SK-N-MC (cell line): ENCODE results near the gene TTLL11.

Source experiments
- DNase-seq: peaks from one replicate; pipeline ENCODE4 v3.0.0-alpha.2; 2011; ENCODE audit warnings: low read depth, low spot score
- H3K27ac ChIP-seq: fragments of 200-600 bp; sonication (generic); 2 replicates; pipeline ENCODE4 v1.5.1; 2016; ENCODE audit warnings: mixed run types
- H3K36me3 ChIP-seq: fragments of 200-600 bp; sonication (generic); 2 replicates; pipeline ENCODE4 v1.6.1; 2017; ENCODE audit warnings: antibody characterized with exemption, low read length, mixed read lengths; ENCODE audit not compliant: insufficient read depth
- H3K4me3 ChIP-seq: fragments of 200-600 bp; sonication (generic); 2 replicates; pipeline ENCODE4 v1.5.1; 2016
- H3K9ac ChIP-seq: fragments of 200-600 bp; sonication (generic); 2 replicates; pipeline ENCODE4 v1.8.0; 2017; ENCODE audit warnings: mixed run types, mixed read lengths; ENCODE audit not compliant: insufficient read length
- H3K9me3 ChIP-seq: fragments of 200-600 bp; sonication (generic); 2 replicates; pipeline ENCODE4 v1.6.1; 2017; ENCODE audit warnings: low read depth, mild to moderate bottlenecking, antibody characterized with exemption, low read length, moderate library complexity, mixed read lengths
- EZH2 ChIP-seq: fragments of 200-600 bp; sonication (generic); IDR thresholded peaks from one replicate; pipeline ENCODE4 v1.6.1; 2017; ENCODE audit warnings: antibody characterized with exemption
- FOXP2 ChIP-seq: optimal IDR thresholded peaks from 2 replicates; pipeline ENCODE3; 2011; ENCODE audit warnings: mild to moderate bottlenecking, moderate library complexity; ENCODE audit not compliant: insufficient read depth; ENCODE audit errors: extremely low read length, control extremely low read depth
- POLR2AphosphoS5 ChIP-seq: IDR thresholded peaks from 2 replicates; pipeline ENCODE4 v1.6.1; 2012; ENCODE audit warnings: mild to moderate bottlenecking, low read depth, low read length, borderline replicate concordance

TTLL11 gene

DNA sequence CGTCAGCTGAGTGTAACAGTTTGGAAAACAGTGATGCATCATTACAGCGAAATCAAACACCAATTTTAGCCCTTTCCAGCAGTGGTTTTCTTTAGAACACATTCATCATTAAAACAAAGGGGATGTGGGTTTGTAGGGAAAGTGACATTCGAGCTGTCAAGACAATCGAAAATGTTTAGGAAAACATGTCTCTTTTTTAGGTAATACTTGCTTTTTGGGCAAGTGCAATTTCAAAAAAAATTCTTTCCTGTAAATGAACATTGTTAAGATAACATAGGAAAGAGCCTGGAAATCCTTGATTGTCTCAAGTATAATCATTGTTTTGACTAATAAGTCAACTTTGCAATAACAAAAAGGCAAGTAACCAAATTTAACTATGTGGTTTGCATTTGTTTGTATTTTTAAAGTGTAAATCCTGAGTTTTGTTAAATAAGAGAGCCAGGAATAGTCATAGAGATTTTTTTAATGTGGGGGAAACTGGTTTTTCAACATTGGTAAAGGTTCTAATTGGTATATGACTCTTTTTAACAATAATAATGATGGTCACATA lies 182.5 kb downstream of the TTLL11 start:
- no peak for TF ChIP-seq POLR2AphosphoS5
- no peak for TF ChIP-seq EZH2
- TF ChIP-seq FOXP2 = no peak
- H3K27ac ChIP-seq = no peak overlapping the region

DNA sequence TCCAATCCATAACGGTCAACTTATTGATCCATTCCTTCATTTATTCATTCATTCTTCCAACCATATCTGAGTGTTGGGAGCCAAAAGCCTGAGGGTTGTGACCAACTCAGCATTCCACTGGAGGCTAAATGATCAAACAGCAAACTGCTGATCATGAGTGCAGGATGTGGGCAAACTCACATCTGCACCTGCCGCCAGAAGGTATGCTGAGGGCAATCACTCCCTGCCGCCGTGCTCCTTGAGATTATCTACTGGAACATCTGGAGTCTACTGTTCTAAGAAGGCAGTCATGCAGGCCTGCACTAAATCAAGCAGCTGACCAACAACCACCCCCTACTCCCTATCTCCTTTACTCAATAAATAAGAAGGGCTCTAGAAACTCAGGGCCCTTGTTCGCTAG lies 184.0 kb downstream of the TTLL11 start:
- H3K9ac ChIP-seq = no peak overlapping the region
- H3K4me3 ChIP-seq = no peak overlapping the region
- no peak for TF ChIP-seq FOXP2
- no peak for TF ChIP-seq EZH2
- no peak for TF ChIP-seq POLR2AphosphoS5
- H3K27ac ChIP-seq = no peak overlapping the region
- DNase-seq = no peak
- H3K9me3 ChIP-seq = no peaks in the 10 kb centered on the region
- no peaks in the 10 kb centered on the region for H3K36me3 ChIP-seq

More for the DNA sequence above, 182.5 kb downstream of the TTLL11 start:
- Histone ChIP-seq H3K9ac (no peak overlapping the region), H3K36me3 (no peaks in the 10 kb centered on the region), H3K9me3 (no peaks in the 10 kb centered on the region), H3K4me3 (no peak overlapping the region)
- no peak for DNase-seq

DNA sequence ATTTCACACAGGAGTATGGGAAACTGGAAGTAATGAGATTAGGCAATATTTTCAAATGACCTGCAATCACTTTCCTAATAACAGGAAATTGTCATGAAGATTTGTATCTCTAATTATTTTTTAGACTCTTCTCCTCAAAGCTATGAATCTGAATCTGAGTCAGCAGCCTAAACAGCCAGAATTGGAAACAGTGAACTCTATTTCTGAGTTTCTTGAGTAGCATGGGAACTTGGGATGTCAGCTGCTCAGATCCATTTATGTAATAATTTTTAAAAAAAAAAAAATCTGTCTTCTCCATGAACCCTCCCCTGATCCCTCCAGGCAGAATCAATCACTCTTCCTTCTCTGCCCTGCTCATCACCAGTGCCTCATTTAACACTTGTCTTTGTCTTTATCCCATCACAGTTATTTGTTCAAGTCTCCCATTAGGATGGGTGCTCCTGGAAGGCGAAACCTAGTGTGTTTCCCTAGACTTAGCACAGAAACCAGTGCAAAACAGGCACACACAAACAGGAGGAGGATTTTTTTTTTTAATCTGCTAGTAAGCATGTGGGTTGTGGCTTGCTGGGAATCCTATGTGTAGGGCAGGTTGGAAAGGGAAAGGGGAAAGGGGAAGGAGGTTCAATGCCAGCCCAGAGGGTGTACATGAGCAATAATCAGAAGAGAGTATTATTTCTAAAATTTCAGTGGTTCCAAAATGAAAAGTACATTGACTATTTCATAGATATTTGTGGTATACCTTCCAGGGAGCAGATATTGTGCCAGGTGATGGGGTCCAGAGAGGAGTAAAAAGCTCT lies 186.8 kb downstream of the TTLL11 start:
- Histone ChIP-seq H3K36me3 (no peaks in the 10 kb centered on the region), H3K9ac (no peak overlapping the region), H3K9me3 (no peaks in the 10 kb centered on the region), H3K27ac (no peak overlapping the region), H3K4me3 (no peak overlapping the region)
- DNase-seq = no peak
- TF ChIP-seq FOXP2 (no peak), EZH2 (no peak), POLR2AphosphoS5 (no peak)

DNA sequence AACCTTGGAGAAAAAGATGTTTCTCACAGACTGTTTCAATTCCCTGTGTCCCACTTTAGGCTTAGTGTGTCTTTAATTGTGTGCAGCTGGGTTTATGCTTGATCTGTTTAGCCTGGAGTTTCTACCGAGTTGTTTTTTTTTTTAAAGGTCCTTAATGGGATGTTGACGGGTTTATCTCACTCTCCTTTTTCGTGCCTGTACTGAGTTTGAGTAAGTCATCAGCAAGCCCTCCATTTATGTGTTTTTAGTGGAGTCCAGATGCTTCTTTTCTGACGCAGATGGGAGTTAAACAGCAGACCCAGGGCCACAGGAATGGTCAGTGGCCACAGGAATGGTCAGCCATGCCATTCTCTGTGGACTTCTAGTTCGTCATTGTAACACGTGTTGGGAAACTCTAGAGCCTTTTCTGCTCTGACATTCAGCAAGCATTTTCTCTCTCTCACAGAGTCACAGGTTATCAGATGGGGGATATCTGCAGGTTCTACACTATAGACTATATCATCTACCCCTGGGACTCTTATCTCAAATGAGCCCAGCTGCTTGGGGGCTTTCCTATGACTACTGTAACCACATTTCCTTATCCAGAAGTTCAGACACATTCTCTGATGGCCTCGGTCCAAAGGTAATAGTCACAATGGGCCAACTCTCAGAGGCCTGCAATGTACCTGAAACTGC lies 190.5 kb downstream of the TTLL11 start:
- TF ChIP-seq POLR2AphosphoS5 (no peak), EZH2 (no peak), FOXP2 (no peak)
- no peak for DNase-seq
- Histone ChIP-seq H3K27ac (no peak overlapping the region), H3K4me3 (no peak overlapping the region), H3K9me3 (no peaks in the 10 kb centered on the region), H3K9ac (no peak overlapping the region), H3K36me3 (no peaks in the 10 kb centered on the region)

DNA sequence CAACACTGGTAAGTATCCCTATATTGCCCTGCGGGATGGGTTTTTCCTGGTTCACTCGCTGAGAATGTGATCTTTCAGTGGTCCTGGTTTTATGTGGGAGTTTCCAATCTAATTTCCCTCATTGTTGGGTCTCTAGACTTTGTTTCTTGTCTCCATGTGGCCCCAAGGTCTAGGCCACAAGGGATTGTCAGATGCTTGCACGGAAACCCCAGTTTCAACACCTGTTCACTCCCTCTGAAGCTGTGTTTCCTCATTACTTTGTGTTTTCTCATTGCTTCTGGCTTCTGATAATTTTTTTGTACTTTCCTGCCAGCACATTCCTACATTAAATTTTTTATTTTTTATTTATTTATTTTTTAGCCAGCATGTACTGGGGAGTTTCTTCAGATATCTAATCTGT lies 191.5 kb downstream of the TTLL11 start:
- H3K27ac ChIP-seq = no peak overlapping the region
- no peaks in the 10 kb centered on the region for H3K36me3 ChIP-seq
- TF ChIP-seq FOXP2 = no peak
- TF ChIP-seq EZH2 = no peak
- no peak for TF ChIP-seq POLR2AphosphoS5
- no peak for DNase-seq
- no peak overlapping the region for H3K9ac ChIP-seq
- H3K9me3 ChIP-seq = no peaks in the 10 kb centered on the region
- H3K4me3 ChIP-seq = no peak overlapping the region

DNA sequence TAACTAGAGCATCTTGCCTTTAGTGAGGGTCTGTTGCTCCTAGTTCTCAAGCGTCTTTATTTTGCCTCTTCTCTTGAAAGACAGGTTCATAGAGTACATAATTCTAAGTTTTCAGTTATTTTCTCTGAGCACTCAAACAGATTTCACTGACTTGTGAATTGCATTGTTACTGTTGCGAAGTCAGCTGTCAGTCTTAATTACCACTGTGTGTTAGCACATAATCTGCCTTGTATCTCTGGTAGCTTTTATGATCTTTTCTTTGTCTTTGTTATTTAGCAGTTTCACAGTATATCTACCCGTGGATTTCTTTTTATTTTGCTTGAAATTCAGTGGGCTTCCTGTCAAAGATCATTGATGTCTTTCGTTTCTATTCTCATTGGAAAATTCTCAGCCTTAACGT lies 192.9 kb downstream of the TTLL11 start:
- no peaks in the 10 kb centered on the region for H3K9me3 ChIP-seq
- TF ChIP-seq FOXP2 (no peak), POLR2AphosphoS5 (no peak), EZH2 (no peak)
- no peak overlapping the region for H3K27ac ChIP-seq
- DNase-seq = no peak
- H3K4me3 ChIP-seq = no peak overlapping the region
- H3K36me3 ChIP-seq = no peaks in the 10 kb centered on the region
- H3K9ac ChIP-seq = no peak overlapping the region

DNA sequence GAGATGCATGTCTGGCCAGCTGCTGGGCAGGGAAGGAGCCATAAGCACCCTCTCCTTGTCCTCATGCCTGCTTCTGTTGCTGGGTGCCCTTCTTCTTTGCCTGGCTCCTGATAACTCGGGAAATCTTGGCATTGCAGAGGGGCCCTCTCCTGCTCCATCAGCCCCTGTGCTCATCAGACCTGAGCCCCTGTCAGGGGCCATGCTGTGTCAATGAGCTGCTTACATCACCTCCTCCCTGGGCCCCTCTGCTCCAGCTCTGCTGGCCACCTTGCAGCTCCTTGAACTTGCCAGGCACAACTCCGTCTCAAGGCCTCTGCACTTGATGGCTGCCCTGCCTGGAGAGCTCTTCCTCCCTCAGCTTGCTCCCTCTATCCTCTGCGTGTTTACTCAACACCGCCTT lies 194.3 kb downstream of the TTLL11 start:
- no peak for DNase-seq
- Histone ChIP-seq H3K9ac (no peak overlapping the region), H3K27ac (no peak overlapping the region), H3K4me3 (no peak overlapping the region), H3K36me3 (no peaks in the 10 kb centered on the region), H3K9me3 (no peaks in the 10 kb centered on the region)
- TF ChIP-seq EZH2 (no peak), POLR2AphosphoS5 (no peak), FOXP2 (no peak)

DNA sequence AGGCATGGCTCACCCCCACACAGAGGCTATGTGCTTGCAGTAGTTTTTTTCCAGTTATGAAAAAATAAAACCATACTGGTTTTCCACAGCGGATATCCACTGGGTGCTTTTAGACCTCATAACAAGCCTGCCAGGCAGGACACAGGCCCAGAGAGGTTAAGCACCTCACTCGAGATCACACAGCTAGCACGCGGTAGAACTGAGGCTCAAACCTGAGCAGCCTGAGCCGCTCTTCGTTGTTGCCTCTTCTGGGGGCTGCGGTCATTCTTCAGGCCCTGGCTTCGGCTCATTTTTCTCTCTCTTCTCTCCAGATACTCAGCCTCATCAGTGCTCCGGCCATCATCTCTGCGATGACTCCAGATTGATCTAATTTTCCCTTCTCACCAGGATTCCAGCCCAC lies 196.0 kb downstream of the TTLL11 start:
- no peaks in the 10 kb centered on the region for H3K9me3 ChIP-seq
- no peaks in the 10 kb centered on the region for H3K36me3 ChIP-seq
- TF ChIP-seq FOXP2 (no peak), EZH2 (no peak), POLR2AphosphoS5 (no peak)
- H3K9ac ChIP-seq = no peak overlapping the region
- DNase-seq = no peak
- H3K4me3 ChIP-seq = no peak overlapping the region
- no peak overlapping the region for H3K27ac ChIP-seq
